Anterior cingulate cortex (tissue), 58 donors: ENCODE data around the gene CTNNA2.

Experiments used
- DNase-seq, 58 donors: peaks; one replicate each; lab custom pipeline; 2025; lab: John Stamatoyannopoulos, UW

Gene CTNNA2

GRCh38 chr2:80244905-80245584, 732.2 kb downstream of the CTNNA2 start:
- no peak for DNase-seq

- no peak for DNase-seq
Measured at GRCh38 chr2:80246534-80246933, 733.7 kb downstream of the CTNNA2 start.

GRCh38 chr2:80247339-80247738, 734.5 kb downstream of the CTNNA2 start:
- no peak for DNase-seq

GRCh38 chr2:80248146-80248545, 735.3 kb downstream of the CTNNA2 start:
- no peak for DNase-seq

GRCh38 chr2:80252294-80252986, 739.6 kb downstream of the CTNNA2 start:
- no peak for DNase-seq

- DNase-seq = peak in 1 of 58 donors; percentile 7
Measured at GRCh38 chr2:80255918-80256781, 743.3 kb downstream of the CTNNA2 start.

- no peak for DNase-seq
Measured at GRCh38 chr2:80256782-80257167, 743.9 kb downstream of the CTNNA2 start.

- DNase-seq = no peak
Measured at GRCh38 chr2:80257450-80257849, 744.6 kb downstream of the CTNNA2 start.

- DNase-seq = no peak
Measured at GRCh38 chr2:80258341-80258740, 745.5 kb downstream of the CTNNA2 start.

GRCh38 chr2:80258793-80259192, 745.9 kb downstream of the CTNNA2 start:
- no peak for DNase-seq

- no peak for DNase-seq
Measured at GRCh38 chr2:80259292-80259691, 746.4 kb downstream of the CTNNA2 start.

GRCh38 chr2:80266231-80266630, 753.4 kb downstream of the CTNNA2 start:
- DNase-seq = peak in 20 of 58 donors; percentile 3 to 55 (median 24)

GRCh38 chr2:80269806-80270205, 757.0 kb downstream of the CTNNA2 start:
- DNase-seq = no peak

GRCh38 chr2:80280598-80280997, 767.7 kb downstream of the CTNNA2 start:
- DNase-seq = no peak

- DNase-seq = no peak
Measured at GRCh38 chr2:80281049-80281448, 768.2 kb downstream of the CTNNA2 start.

- DNase-seq = peak in 55 of 58 donors; percentile 2 to 89 (median 66)
Measured at GRCh38 chr2:80288576-80288975, 775.7 kb downstream of the CTNNA2 start.

- no peak for DNase-seq
Measured at GRCh38 chr2:80291656-80292055, 778.8 kb downstream of the CTNNA2 start.

GRCh38 chr2:80292474-80292873, 779.6 kb downstream of the CTNNA2 start:
- DNase-seq = no peak

GRCh38 chr2:80293039-80293438, 780.2 kb downstream of the CTNNA2 start:
- DNase-seq = peak in 13 of 58 donors; percentile 13 to 83 (median 36)

- no peak for DNase-seq
Measured at GRCh38 chr2:80298954-80299353, 786.1 kb downstream of the CTNNA2 start.

GRCh38 chr2:80299661-80300060, 786.8 kb downstream of the CTNNA2 start:
- DNase-seq = peak in 7 of 58 donors; percentile 5 to 50 (median 31)
